A549 (cell line): ENCODE results near the gene CTNNBIP1.

ENCODE experiments used
- BCL3 ChIP-seq: fragments of >200 bp; sonication (Bioruptor Twin); formaldehyde crosslinking; IDR thresholded peaks from 3 replicates; pipeline ENCODE4 v1.6.1; 2016
- CHD2 ChIP-seq: fragments of 150-350 bp; IDR thresholded peaks from 2 replicates; pipeline ENCODE4 v1.6.1; 2014; ENCODE audit warnings: low read length; ENCODE audit not compliant: partially characterized antibody
- CHD4 ChIP-seq: fragments of 200-600 bp; sonication (generic); IDR thresholded peaks from 2 replicates; pipeline ENCODE4 v1.6.1; 2016; ENCODE audit warnings: antibody characterized with exemption, mild to moderate bottlenecking, borderline replicate concordance
- E2F6 ChIP-seq: IDR thresholded peaks from 2 replicates; pipeline ENCODE4 v1.6.1; 2012; ENCODE audit warnings: low read depth, borderline replicate concordance
- EP300 ChIP-seq, 2 experiments: fragments of >200 bp; sonication (Bioruptor Twin); formaldehyde crosslinking; IDR thresholded peaks; 2 replicates in 1 of 2; 3 replicates in 1 of 2; pipeline ENCODE4 v1.6.1; 2016 to 2017
- MAZ ChIP-seq: fragments of 150-350 bp; IDR thresholded peaks from 2 replicates; pipeline ENCODE4 v1.6.1; 2014; ENCODE audit warnings: antibody characterized with exemption, low read depth, low read length, borderline replicate concordance
- POLR2A ChIP-seq: IDR thresholded peaks from 2 replicates; pipeline ENCODE4 v1.6.1; 2012; ENCODE audit warnings: mild to moderate bottlenecking, low read length
- RCOR1 ChIP-seq: fragments of 150-350 bp; IDR thresholded peaks from 2 replicates; pipeline ENCODE4 v1.6.1; 2014; ENCODE audit warnings: antibody characterized with exemption, low read length, low read depth
- REST ChIP-seq: fragments of 200-600 bp; sonication (generic); IDR thresholded peaks from 2 replicates; pipeline ENCODE4 v1.6.1; 2016; ENCODE audit warnings: antibody characterized with exemption, mild to moderate bottlenecking, moderate library complexity
- RFX5 ChIP-seq: fragments of 450-650 bp; IDR thresholded peaks from 2 replicates; pipeline ENCODE4 v1.7.1; 2014; ENCODE audit warnings: antibody characterized with exemption, mild to moderate bottlenecking, moderate library complexity
- SMC3 ChIP-seq: fragments of >200 bp; sonication (Bioruptor Twin); formaldehyde crosslinking; IDR thresholded peaks from 3 replicates; pipeline ENCODE4 v1.6.1; 2018; ENCODE audit warnings: inconsistent platforms
- USF2 ChIP-seq: fragments of 450-650 bp; IDR thresholded peaks from 2 replicates; pipeline ENCODE4 v1.6.1; 2014; ENCODE audit warnings: antibody characterized with exemption
- TF ChIP-seq, protein P1 (sequence below): fragments of >200 bp; sonication (Bioruptor Twin); formaldehyde crosslinking; IDR thresholded peaks from 3 replicates; pipeline ENCODE4 v1.5.1; 2016
- TF ChIP-seq, protein P2 (sequence below): IDR thresholded peaks from 2 replicates; pipeline ENCODE4 v1.6.1; 2012

- TF ChIP-seq CHD4 (no peak), CHD2 (no peak), EP300 (IDR thresholded peaks at IDR 0.05) (no peak), USF2 (no peak), REST (no peak), BCL3 (no peak), RCOR1 (no peak), RFX5 (no peak), SMC3 (no peak), E2F6 (no peak), POLR2A (no peak), MAZ (no peak)
- TF ChIP-seq, protein P1, sequence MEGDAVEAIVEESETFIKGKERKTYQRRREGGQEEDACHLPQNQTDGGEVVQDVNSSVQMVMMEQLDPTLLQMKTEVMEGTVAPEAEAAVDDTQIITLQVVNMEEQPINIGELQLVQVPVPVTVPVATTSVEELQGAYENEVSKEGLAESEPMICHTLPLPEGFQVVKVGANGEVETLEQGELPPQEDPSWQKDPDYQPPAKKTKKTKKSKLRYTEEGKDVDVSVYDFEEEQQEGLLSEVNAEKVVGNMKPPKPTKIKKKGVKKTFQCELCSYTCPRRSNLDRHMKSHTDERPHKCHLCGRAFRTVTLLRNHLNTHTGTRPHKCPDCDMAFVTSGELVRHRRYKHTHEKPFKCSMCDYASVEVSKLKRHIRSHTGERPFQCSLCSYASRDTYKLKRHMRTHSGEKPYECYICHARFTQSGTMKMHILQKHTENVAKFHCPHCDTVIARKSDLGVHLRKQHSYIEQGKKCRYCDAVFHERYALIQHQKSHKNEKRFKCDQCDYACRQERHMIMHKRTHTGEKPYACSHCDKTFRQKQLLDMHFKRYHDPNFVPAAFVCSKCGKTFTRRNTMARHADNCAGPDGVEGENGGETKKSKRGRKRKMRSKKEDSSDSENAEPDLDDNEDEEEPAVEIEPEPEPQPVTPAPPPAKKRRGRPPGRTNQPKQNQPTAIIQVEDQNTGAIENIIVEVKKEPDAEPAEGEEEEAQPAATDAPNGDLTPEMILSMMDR, result no peak
- TF ChIP-seq, protein P2, sequence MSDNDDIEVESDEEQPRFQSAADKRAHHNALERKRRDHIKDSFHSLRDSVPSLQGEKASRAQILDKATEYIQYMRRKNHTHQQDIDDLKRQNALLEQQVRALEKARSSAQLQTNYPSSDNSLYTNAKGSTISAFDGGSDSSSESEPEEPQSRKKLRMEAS, result no peak
Observed at GRCh38 chr1:9826087-9826486, 84.0 kb downstream of the CTNNBIP1 start.
